Forelimb muscle (tissue), 1 donor: ENCODE results near the gene RHOH. TPM values are rescaled to one million over a fixed set of nuclear protein-coding genes. Genes with fewer than 3 reads are reported as not detected.
"Not testable (repeated sequence)": the region's sequence is repeated elsewhere in the genome, so short reads cannot be mapped to it uniquely, and the experiment has no call there.

Experiments
- DNase-seq: peaks from one replicate; pipeline ENCODE4 v3.0.0-alpha.2; 2013; ENCODE audit warnings: low read depth
- polyA plus RNA-seq: library from polyadenylated mRNA; unstranded; fragments of 120-200 nt; gene quantifications from one replicate; pipeline ENCODE4 v1.2.1, GENCODE V29; 2013; ENCODE audit not compliant: insufficient read length

RHOH gene, protein sequence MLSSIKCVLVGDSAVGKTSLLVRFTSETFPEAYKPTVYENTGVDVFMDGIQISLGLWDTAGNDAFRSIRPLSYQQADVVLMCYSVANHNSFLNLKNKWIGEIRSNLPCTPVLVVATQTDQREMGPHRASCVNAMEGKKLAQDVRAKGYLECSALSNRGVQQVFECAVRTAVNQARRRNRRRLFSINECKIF
- polyA plus RNA-seq: 0.33 TPM

DNA sequence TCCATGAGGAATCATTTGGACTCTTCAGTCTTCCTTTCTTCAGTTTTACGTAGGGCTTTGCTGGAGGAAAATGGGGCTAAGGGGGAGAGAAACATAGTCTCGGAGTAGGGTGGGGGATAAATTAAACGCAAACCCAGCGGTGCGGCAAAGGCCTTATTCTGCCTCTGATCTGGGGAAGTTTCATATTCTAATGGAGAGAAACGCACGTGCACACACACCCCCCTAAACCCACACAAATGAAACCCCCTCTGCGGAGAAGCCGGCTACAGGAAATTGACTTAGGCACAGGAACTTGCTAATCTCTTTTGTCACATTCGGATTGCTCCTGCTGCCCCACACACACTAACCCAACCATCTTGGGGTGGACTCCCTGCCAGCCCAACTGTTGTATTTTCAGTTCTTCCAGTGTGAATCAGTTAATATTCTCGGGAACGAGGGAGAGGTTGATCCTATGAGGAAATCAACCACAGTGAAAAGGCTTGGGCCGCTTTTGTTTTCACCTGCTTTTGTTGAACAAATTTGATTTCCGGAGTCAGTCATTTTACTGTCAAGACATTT, at the start of gene RHOH:
TSS of gene RHOH (plus strand) at position 308 of the 558 bp plus-strand sequence. CDS start 46,356 bp downstream, outside the sequence.
- no peak for DNase-seq

DNA sequence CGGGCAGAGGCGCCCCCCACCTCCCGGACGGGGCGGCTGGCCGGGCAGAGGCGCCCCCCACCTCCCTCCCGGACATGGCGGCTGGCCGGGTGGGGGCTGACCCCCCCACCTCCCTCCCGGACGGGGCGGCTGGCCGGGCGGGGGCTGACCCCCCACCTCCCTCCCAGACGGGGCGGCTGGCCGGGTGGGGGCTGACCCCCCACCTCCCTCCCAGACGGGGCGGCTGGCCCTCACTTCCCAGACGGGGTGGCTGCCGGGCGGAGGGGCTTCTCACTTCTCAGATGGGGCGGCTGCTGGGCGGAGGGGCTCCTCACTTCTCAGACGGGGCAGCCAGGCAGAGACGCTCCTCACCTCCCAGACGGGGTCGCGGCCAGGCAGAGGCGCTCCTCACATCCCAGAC, 49.3 kb upstream of the RHOH start:
- DNase-seq: not testable (repeated sequence)

DNA sequence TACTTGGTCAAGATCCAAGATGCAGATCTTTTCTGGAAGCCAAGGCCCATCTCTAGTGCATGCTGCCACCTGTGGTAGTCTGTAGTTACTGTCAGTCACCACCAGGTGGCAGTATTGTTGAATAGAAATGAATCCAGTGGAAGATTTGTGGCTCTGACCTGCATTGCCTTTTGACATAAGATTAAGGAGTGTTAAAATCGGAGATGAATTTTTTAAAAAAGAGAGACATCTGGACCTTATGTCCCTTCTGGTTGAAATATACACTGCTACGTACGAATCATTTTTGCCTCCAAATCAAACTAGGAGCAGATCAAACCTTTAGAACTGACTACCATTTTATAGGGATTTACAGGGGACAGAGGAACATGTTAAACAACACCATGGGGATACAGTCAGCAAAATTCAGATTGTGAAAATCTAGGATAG, 46.9 kb upstream of the RHOH start:
- DNase-seq: peak; percentile 14

DNA sequence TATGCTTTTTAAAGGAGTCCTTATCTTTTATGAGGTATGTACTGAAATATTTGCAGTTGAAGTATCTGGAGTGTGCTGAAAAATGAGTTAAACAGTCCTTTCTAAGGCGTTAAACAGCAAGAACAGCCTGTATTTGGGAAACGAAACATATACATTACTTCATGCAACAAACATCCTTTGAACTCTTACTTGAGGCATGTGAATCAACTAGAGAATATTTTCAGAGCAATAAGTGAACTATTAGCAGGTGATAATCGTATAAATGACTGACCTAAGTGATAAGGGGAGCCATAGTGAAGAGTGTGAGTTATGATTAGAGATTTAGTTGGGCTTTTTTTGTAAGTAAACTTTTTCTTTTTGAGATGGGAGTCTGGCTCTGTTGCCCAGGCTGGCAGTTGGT, 45.9 kb upstream of the RHOH start:
- DNase-seq: no peak

DNA sequence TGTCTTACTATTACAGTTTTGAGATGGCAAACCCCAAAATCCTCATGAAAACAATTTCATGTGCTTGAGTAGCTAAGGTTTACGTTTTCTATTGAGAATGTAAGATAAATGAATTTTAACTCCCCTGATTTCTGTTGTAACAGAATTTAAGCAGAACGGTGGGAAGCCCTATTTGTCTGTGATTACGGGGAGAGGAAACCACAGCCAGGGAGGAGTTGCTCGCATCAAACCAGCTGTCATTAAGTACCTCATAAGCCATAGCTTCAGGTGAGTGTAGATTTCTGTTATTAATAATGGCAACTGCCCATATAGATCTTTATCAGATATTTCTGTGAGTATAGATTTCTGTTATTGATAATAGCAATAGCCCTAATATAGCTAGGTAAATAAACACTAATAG, 44.2 kb upstream of the RHOH start:
- DNase-seq: no peak

DNA sequence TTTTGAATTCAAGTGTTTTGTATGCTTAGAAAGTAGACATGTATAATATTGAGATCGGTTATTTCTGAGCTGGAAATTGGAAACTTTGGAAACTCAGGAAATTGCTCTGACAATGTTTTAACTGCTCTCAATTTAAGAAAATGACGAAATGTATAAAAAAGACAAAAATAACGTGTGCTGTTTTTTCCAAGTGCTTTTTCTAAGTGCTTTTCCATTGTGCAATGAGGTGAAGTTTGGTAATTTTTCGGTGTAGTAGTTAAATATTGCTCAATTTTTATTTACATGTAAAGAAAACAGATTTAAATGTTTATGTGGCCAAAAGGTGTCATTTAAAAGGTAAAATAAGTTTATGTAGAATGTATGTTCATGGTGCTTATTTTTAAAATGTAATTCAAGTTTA, 39.4 kb upstream of the RHOH start:
- no peak for DNase-seq

DNA sequence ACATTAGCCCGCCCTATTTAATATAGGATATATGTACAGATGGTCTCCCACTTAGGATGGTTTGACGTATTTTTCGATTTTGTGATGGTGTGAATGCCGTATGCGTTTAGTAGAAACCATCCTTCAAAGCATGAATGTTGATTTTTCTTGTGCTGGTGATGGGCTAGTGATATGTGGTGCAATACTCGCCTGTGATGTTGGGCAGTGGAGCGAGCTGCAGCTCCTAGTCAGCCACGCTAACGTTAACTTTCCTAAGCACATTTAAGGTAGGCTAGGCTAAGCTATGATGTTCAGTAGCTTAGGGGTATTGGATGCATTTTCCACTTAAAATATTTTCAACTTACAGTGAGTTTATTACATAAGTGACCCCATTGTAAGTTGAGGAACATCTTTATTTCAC, 36.6 kb upstream of the RHOH start:
- no peak for DNase-seq

DNA sequence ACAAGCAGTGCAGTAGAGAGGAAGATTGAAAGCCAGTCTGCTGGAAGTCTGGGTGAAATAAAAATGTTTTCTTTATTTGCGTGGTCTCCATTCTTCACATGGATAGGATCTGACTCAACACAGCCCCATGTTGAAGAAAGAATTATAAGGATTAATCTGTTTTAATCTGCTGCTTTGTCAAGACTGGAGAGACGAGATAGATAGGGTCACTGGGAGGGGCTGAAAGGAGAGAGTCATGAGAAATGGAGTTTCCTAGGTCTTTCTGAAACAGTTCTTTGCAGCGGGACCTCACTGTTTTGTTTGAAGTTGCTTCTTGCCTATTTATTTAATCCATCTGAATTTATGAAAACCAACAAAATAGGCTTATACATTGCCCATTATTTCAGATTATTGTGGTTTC, 32.4 kb upstream of the RHOH start:
- DNase-seq: no peak

DNA sequence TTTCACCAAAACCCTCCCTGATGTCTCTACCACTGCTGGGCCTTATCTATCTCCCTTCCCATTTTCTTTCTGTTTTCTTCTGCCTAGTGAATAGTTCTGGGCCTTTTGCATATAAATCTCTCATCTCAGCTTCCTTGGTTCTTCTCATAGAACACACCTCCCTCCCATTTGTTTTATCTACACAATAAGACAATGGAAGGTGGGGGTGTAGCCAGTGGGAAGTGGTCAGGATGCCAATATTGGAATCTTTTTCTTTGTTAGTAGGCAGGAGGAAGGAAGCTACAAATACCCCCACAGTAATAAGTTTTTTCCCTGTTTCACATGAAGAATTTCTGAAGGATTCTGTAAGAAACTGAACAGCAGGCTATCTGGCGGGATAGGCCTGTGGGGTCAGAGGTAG, 30.9 kb upstream of the RHOH start:
- DNase-seq: no peak

DNA sequence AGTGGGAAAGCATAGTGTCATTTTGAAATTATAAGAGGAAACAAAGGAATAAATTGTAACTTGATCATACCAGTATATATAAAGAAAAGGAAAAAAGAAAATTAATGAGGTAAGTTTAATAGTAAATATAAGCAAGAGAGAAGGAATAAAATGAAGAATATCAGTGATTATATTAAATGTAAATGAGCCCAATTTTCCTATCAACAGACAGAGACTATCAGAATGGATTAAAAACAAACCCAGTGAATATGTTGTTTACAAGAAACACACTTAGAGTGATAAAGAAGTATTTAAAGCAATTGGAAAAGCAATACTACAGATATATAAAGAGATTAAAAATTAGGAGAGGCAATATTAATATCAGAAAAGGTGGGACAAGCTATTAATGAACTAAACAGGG, 28.8 kb upstream of the RHOH start:
- DNase-seq: no peak

DNA sequence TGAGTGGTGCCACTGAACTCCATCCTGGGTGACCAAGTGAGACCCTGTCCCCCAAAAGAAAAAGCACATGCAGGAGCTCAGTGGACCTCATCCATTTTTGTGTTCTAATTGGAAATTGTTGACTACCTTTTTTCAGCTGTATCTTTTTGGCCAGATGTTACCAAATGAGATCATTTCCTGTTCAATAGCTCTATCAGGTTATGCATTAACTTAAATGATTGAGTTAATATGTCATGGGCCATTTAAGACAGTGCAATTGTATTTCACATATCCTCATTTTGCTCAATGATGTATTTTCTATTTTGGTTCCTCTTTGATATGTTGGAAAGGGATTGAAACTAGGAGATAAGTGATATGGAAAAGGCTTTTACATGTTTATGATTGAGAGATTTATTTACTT, 26.2 kb upstream of the RHOH start:
- DNase-seq: no peak

DNA sequence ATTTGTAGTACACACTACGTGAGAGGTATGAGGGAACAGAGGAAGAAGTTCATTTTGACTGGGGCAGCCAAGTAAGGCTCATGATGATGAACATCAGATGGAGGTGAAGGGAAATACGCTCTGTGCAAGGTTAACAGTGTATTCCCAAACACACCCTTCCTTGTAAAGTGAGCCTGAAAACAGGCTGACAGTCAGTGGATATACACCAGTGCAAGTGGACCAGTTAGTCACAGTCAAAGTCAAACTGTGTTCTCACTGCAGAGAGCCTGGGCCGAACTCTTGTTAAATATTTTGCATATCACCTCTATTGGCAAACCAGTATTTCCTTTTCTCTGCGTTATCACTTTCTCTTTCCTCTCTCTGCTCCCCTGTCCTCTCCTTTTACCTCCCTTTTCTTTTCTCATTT, 23.4 kb upstream of the RHOH start:
- no peak for DNase-seq

DNA sequence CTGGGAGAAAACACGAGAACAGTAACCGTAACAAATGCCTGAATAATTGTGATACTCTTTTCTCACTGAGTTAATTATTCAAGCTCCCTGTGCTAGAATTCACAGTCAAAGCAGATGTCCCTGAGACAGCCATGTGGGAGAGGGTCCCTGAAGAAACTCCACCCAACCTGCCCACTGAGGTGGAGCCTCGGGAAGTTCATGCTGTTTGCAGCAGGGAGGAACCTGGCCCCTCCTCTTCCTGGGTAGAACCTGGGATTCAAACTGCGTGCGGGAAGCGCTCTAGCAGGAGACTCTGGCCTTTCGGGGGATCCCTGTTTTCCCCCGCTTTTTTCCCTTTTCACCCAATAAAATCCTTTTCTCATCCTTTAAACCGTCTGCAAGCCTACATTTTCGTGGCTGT, 20.2 kb upstream of the RHOH start:
- DNase-seq: no peak

DNA sequence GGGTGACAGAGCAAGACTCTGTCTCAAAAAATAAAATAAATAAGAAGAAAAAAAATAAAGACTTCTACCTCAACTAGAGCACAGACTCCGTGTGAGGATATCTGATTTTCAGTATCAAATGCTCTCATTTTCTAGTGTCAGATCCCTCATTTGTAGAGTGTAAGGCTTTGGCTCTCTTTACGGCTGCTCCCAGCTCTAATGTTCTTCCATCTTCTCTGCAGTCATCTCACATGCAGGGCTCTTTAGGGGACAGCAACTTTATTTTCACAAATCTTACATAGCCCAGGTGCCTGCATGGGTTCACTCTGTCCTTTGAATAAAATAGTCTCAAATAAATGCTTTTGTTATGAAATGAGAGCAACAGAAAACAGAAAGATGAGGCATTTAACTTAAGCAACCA, 19.2 kb upstream of the RHOH start:
- no peak for DNase-seq

DNA sequence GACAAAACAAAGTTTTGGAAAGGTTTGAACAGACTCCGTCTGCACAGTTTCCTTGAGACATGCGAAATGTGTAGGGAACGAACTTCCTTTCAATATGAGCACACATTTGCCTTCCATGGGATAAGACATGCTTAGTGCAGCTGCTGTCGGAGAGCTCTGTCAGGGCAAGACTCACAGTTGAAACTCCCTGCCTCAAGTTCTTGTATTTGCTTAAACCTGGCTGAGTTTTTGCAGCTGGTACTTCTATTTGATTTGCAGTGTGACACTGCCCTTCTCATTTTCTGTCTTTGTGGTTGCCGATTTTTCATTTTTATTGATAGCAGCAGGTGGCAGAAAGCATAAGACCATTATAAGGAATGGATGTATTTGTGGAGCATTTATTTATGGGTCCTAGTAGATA, 18.2 kb upstream of the RHOH start:
- no peak for DNase-seq

DNA sequence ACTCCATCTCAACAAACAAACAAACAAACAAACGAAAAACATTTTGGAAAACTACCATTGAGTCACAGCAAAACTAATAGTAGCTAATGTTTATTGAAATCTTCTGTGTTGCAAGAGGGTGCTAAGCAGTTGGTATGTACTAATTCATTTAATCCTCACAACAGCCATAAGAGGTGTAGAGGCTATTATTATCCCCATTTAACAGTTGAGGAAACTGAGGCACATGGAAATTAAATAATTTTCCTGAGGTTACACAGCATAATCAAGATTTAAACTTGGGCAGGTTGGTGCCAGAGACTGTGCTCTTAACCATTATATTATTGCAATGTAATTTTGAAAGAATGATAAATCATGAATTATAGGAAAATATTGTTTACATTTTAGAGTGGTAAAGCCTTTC, 17.5 kb upstream of the RHOH start:
- DNase-seq: no peak

DNA sequence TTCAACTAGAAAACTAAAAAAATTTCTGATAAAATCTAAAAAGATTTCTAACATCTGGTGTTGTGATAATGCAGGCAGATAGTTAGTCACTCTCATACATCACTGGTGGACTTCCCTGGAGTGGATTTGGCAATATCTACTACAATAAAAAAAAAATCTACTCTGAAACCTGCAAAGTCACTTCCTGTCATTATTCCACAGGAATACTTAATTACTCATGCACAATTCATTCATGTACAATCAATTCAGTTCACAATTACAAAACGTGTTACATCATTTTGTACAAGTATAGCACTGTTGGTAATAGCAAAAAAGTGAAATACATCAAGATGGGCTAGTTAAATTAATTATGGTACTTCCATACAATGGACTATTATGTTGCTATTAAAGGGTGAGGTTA, 16.5 kb upstream of the RHOH start:
- no peak for DNase-seq

DNA sequence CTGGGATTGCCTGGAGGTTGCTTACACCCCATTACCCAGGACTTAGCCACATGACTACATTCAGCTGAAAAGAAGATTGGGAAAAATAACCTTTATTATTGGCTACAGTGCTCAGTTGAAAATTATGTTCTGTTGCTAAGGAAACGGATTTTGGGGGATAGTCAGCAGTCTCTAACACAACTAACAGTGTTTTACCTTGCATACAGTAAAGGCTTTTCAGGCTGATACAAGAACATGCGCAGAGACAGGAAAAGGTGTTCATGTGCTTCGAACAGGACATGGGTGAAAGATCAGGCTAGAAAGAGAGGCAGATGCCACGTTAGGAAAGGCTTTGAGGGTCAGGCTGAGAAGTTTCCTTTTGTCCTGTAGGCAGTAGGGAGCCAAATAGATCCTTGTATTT, 14.8 kb upstream of the RHOH start:
- no peak for DNase-seq

DNA sequence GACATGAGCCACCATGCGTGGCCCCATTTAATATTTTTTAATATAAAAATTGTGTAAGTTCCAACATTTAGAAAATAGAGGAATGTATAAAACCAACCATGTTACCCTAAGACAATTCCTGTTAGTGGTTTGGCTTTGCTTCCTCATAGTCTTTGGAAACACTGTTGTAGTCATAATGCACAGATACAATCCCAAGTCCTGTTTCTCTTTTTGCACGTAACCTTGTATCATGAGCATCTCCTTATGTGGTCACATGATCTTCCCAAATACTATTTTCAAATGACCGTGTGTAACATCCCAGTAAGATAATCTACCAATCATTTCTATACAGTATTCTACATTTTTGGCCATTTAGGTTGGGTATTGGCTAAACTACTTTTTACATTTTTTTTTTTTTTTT, 13.9 kb upstream of the RHOH start:
- no peak for DNase-seq

DNA sequence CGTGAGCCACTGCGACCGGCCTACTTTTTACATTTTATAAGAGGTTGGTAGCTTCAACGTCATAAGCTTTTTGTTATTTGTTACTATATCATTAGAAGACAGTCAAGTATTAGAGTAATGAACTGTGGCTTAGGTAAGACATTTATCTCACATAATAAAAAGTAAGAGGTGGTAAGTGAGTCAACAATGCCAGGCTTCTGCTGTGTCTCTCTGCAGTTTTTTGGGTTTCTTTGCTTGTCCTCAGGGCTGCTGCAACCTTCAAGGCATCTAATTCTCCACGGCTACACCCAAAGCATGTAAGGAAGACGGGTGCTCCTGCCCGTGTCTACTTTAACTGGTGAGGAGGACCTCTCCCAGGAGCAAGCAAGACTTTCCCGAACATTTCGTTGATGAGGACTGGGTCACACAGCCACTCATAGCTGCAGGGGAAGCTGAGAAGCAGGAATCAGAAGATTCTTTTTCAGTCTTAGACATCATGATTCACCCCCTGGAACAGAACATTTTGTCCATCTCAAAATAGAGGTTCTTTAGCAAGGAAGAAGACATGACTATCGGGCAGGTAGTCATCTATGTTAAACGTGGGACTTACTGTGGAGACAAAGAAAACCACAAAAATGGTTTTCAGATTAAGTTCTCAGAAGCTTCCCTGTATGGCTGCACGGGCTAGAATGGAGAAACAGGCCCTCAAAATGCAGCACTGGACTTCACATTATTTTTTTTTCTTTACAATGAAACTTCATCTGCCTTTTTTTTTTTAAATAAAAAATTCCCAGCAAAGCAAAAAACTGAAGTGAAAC, 13.0 kb upstream of the RHOH start:
- no peak for DNase-seq

DNA sequence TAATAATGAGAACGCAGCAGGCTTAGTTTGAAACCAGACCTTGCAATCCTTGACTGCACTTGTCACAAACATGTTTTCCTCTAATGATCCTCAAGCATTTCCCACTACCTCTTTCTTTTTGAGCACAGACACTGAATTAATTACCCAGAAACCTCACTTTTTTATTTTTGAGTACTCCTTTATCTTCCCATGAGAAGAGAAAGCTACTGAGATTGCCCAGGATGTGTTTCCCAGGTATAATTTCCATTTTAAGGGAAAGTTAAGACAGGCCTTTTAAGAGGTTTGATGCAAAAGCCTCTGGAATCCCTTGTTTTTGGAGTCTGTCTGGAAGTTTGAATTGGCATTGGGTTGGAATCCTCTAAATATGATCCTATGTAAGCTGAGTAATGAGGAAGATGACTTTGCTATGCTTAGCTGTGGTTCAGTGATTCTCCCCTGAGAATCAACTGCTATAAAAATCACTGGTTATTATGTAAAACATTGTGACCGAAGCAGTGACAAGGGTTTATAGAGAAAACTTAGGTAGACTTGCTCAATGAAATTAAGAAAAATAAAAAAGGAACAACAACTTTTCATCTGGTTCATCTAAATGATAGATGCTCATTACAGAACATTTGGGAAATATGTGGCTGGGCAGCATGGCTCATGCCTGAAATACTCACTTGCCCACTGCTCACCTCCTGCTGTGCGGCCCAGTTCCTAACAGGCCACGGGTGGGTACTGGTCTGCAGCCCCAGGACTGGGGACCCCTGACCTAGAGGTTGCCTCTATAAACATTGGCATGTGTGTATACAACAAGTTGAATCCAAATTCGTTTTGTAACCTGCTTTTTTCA, 10.8 kb upstream of the RHOH start:
- no peak for DNase-seq

DNA sequence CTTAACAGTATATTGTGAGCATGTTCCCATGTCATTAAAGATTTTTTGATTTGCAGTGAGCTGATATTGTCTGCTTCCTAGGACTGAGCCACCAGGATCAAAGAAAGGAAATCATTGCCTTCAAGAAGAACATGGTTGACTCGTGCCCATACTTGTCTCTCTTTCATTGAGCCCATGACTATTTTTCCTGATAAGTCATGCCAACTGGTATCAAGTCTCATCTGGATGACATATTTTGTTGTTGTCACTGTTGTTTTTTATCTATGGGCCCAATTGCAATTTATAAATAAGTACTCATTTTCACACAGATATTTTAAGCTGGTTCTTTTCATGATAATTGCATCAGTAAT, 10.2 kb upstream of the RHOH start:
- no peak for DNase-seq
